ENCODE measurements around the gene STAT4. TPM values are rescaled to one million over a fixed set of nuclear protein-coding genes. Genes with fewer than 3 reads are reported as not detected.
A peak's percentile ranks its signal among the peaks of the same experiment; 100 is the strongest.

STAT4 gene
- total RNA-seq, 1 experiment from 2014 or later = 0.33 TPM

DNA sequence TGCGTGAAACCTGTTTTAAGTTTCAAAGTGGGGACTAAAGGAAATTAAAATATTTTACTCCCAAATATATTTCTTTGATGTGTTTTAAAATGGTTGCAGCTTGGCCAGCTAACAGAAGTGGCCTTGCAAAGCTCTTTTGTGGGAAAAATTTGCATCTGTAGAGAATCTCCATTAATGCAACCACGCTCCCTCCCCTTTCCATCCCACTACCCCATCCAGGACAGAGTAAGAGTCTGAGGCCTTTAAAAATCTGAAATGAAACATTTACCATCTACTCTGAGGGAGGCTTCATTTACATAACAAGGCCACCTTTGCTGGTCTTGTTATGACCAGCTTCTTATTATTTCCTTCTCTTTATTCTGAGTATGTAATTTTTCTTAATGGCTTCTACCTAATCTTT, 63.5 kb downstream of the STAT4 start:
- Histone ChIP-seq H3K56ac (ENCODE audit: insufficient read length, low read depth, low read length) (no peak overlapping the region), H4K8ac (replicated peaks; ENCODE audit: insufficient read length, low read depth, low read length) (no peak overlapping the region), H2BK12ac (ENCODE audit: insufficient read length, low read depth, low read length) (no peak overlapping the region), H3K23ac (ENCODE audit: insufficient read length, low read depth, low read length) (no peak overlapping the region), H3K9me3 (ENCODE audit: control insufficient read depth, low read depth, low read length) (no peaks in the 10 kb centered on the region), H4K91ac (ENCODE audit: insufficient read length, low read depth, low read length) (no peak overlapping the region), H2BK20ac (ENCODE audit: low read depth, low read length, poor library complexity, severe bottlenecking) (no peak overlapping the region), H2BK5ac (ENCODE audit: insufficient read length, low read length) (no peak overlapping the region), H3K14ac (ENCODE audit: insufficient read depth, low read length) (no peak overlapping the region), H3K27me3 (ENCODE audit: insufficient read depth, low read length) (no peaks in the 10 kb centered on the region), H2AFZ (ENCODE audit: low read length) (no peak overlapping the region), H2BK15ac (ENCODE audit: low read depth, low read length) (no peak overlapping the region), H4K5ac (ENCODE audit: insufficient read length, low read depth, low read length) (no peak overlapping the region), H3K18ac (ENCODE audit: insufficient read length, low read depth, low read length) (no peak overlapping the region), H4K20me1 (ENCODE audit: control insufficient read depth, insufficient read depth, insufficient read length) (no peaks in the 10 kb centered on the region), H3T11ph (ENCODE audit: low read length) (no peak overlapping the region), H3K23me2 (ENCODE audit: insufficient read length, low read depth, low read length, poor library complexity, severe bottlenecking) (no peaks in the 10 kb centered on the region), H3K4ac (ENCODE audit: low read depth, low read length) (no peak overlapping the region), H3K79me2 (ENCODE audit: insufficient read depth, low read length) (no peaks in the 10 kb centered on the region), H3K4me2 (ENCODE audit: insufficient read depth, insufficient read length, low read length) (no peak overlapping the region), H3K79me1 (ENCODE audit: insufficient read depth, low read depth, low read length, poor library complexity, severe bottlenecking) (no peaks in the 10 kb centered on the region), H3K9ac (ENCODE audit: extremely low read depth, insufficient read length, low read length) (no peak overlapping the region), H2AK5ac (ENCODE audit: insufficient read length, low read length) (no peak overlapping the region), H3K27ac (ENCODE audit: insufficient read length, low read depth, low read length) (no peak overlapping the region), H3K4me1 (ENCODE audit: insufficient read depth, low read length) (no peaks in the 10 kb centered on the region), H2BK120ac (ENCODE audit: low read depth, low read length, poor library complexity, severe bottlenecking) (no peak overlapping the region)
- Mint-ChIP-seq H3K4me3 (no peak overlapping the region), H3K27ac (peak overlapping the region; percentile 26 to 75 (median 74); a peak in 5 of 7 replicates), H3K4me1 (peaks cover 17 to 20% of the 10 kb centered on the region in 2 experiments), H3K9me3 (peaks cover 7 to 13% of the 10 kb centered on the region in 2 experiments; a peak in 4 of 5 replicates), H3K36me3 (ENCODE audit: insufficient read depth in 1 of 3, low read depth in 3 of 3) (peaks cover 0 to 10% (median 4%) of the 10 kb centered on the region in 3 experiments; a peak in 4 of 7 replicates), H3K27me3 (ENCODE audit: low read depth) (no peaks in the 10 kb centered on the region)
- no CpG with 5 or more reads among the region's 2 CpGs for WGBS (ENCODE audit: extremely low coverage, insufficient read length, low lambda C conversion rate)
- TF ChIP-seq, protein P1, sequence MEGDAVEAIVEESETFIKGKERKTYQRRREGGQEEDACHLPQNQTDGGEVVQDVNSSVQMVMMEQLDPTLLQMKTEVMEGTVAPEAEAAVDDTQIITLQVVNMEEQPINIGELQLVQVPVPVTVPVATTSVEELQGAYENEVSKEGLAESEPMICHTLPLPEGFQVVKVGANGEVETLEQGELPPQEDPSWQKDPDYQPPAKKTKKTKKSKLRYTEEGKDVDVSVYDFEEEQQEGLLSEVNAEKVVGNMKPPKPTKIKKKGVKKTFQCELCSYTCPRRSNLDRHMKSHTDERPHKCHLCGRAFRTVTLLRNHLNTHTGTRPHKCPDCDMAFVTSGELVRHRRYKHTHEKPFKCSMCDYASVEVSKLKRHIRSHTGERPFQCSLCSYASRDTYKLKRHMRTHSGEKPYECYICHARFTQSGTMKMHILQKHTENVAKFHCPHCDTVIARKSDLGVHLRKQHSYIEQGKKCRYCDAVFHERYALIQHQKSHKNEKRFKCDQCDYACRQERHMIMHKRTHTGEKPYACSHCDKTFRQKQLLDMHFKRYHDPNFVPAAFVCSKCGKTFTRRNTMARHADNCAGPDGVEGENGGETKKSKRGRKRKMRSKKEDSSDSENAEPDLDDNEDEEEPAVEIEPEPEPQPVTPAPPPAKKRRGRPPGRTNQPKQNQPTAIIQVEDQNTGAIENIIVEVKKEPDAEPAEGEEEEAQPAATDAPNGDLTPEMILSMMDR (conservative IDR thresholded peaks at IDR 0.05) = no peak
- no peak for DNase-seq
